HepG2 (cell line): ENCODE data around the gene CACNA2D3. TPM values are rescaled to one million over a fixed set of nuclear protein-coding genes. Genes with fewer than 3 reads are reported as not detected.

Experiments used
- ATAC-seq: fragments of 200-7000 bp; cut with Tn5 transposase; 3 replicates; pipeline ENCODE4 v1.9.1; 2020; ENCODE audit warnings: mild to moderate bottlenecking, moderate library complexity
- BruUV-seq: library from RNA; stranded (reverse); fragments of 400-500 nt; replicated peaks from 2 replicates; lab custom pipeline; 2021; lab: Mats Ljungman, UMichigan
- CTCF ChIA-PET: fragments of 300-600 bp; formaldehyde crosslinking; extraction: SDS; loops from one replicate; lab custom pipeline; 2021; ENCODE audit warnings: low total read pairs, inconsistent platforms, low intra/inter-chr PET ratio; lab: Yijun Ruan, JAX
- POLR2A ChIA-PET: fragments of 350-600 bp; sonication (Branson Sonifier 250); formaldehyde crosslinking; loops from one replicate; lab custom pipeline; 2020; ENCODE audit warnings: antibody characterized with exemption, inconsistent platforms; lab: Yijun Ruan, JAX
- DNase-seq: peaks from one replicate; pipeline ENCODE4 v3.0.0-alpha.2; 2015; ENCODE audit warnings: low spot score
- FAIRE-seq: peaks from 3 replicates; lab custom pipeline; 2011; peaks lifted over from hg19 to GRCh38; lab: Jason Lieb, UNC
- H2AFZ ChIP-seq: one replicate; pipeline ENCODE4 v1.6.1; 2011; ENCODE audit warnings: low read length, inconsistent platforms
- H3K27ac ChIP-seq: fragments of 300-600 bp; 3 replicates; pipeline ENCODE4 v1.8.0; 2011; ENCODE audit warnings: mixed run types, mild to moderate bottlenecking, mixed read lengths, low read length, inconsistent platforms; ENCODE audit not compliant: insufficient read depth; ENCODE audit errors: extremely low read length
- H3K27me3 ChIP-seq, 2 experiments: fragments of 200-600 bp in 1 of 2; 2 replicates in 1 of 2; 3 replicates in 1 of 2; pipeline versions ENCODE4 v1.6.0 to v1.8.0; 2011; ENCODE audit warnings: low read length in 2 of 2, mild to moderate bottlenecking in 2 of 2, moderate library complexity in 2 of 2, inconsistent platforms in 1 of 2; ENCODE audit not compliant: insufficient read depth in 2 of 2, control insufficient read depth in 1 of 2
- H3K36me3 ChIP-seq, 2 experiments: fragments of 200-600 bp in 1 of 2; replicated peaks in 1 of 2; 2 replicates in 1 of 2; 3 replicates in 1 of 2; pipeline versions ENCODE4 v1.5.1 to v1.8.0; 2011; ENCODE audit warnings: low read length in 2 of 2, inconsistent platforms in 1 of 2; ENCODE audit not compliant: insufficient read depth in 2 of 2, control insufficient read depth in 1 of 2
- H3K4me1 ChIP-seq: 2 replicates; pipeline ENCODE4 v1.5.1; 2012; ENCODE audit warnings: low read length, inconsistent platforms; ENCODE audit not compliant: insufficient read depth
- H3K4me2 ChIP-seq: 2 replicates; pipeline ENCODE4 v1.6.0; 2011; ENCODE audit warnings: low read depth, low read length, inconsistent platforms
- H3K4me3 ChIP-seq, 3 experiments: fragments of 200-600 bp in 1 of 3; sonication (generic), shearing (Covaris generic) in 1 of 3; replicated peaks in 1 of 3; 2 replicates each; pipeline ENCODE4 v1.5.1; 2011 to 2016; ENCODE audit warnings: low read length in 3 of 3, inconsistent platforms in 2 of 3, low read depth in 2 of 3, mild to moderate bottlenecking in 2 of 3, control low read depth in 1 of 3, mixed read lengths in 1 of 3; ENCODE audit not compliant: insufficient read depth in 1 of 3
- H3K79me2 ChIP-seq: one replicate; pipeline ENCODE4 v1.6.1; 2011; ENCODE audit warnings: low read length, inconsistent platforms; ENCODE audit not compliant: insufficient read depth
- H3K9ac ChIP-seq: 2 replicates; pipeline ENCODE4 v1.6.0; 2011; ENCODE audit warnings: mild to moderate bottlenecking, low read depth, low read length, inconsistent platforms; ENCODE audit not compliant: insufficient read depth
- H3K9me3 ChIP-seq: 2 replicates; pipeline ENCODE4 v1.5.1; 2012; ENCODE audit warnings: mild to moderate bottlenecking, low read length
- H4K20me1 ChIP-seq: 2 replicates; pipeline ENCODE4 v1.6.0; 2011; ENCODE audit warnings: inconsistent platforms, mild to moderate bottlenecking, low read length, moderate library complexity; ENCODE audit not compliant: insufficient read depth
- CCAR2 ChIP-seq: fragments of 200-400 bp; formaldehyde crosslinking; optimal IDR thresholded peaks from 2 replicates; pipeline ENCODE3; 2018; ENCODE audit warnings: low read depth, mild to moderate bottlenecking, low read length, moderate library complexity
- CHD2 ChIP-seq: IDR thresholded peaks from 2 replicates; pipeline ENCODE4 v1.6.1; 2011; ENCODE audit warnings: low read depth, low read length, improper control_type of control experiment
- FOXA1 ChIP-seq, 2 experiments: fragments of 450-650 bp in 1 of 2; sonication (generic) in 1 of 2; formaldehyde crosslinking in 1 of 2; IDR thresholded peaks; 2 replicates each; pipeline versions ENCODE4 v1.4.0 to v1.6.1; 2016 to 2020; ENCODE audit warnings: missing genetic modification reagents in 1 of 2
- SMAD3 ChIP-seq: sonication (generic); formaldehyde crosslinking; IDR thresholded peaks from 2 replicates; pipeline ENCODE4 v1.4.0; 2020; ENCODE audit warnings: missing genetic modification reagents
- SNAI1 ChIP-seq: sonication (generic); formaldehyde crosslinking; IDR thresholded peaks from 2 replicates; pipeline ENCODE4 v1.5.0; 2020; ENCODE audit warnings: mild to moderate bottlenecking, missing genetic modification reagents, borderline replicate concordance
- ZNF891 ChIP-seq: sonication (generic); formaldehyde crosslinking; IDR thresholded peaks from 2 replicates; pipeline ENCODE4 v1.5.0; 2020; ENCODE audit warnings: mild to moderate bottlenecking, missing genetic modification reagents
- ZSCAN29 ChIP-seq: sonication (generic); formaldehyde crosslinking; conservative IDR thresholded peaks from 2 replicates; pipeline ENCODE4 v1.4.0; 2020; ENCODE audit warnings: mild to moderate bottlenecking, missing genetic modification reagents
- whole genome bisulfite sequencing: methylation state at CpG from one replicate; pipeline ENCODE4 v1.1.6; 2017; ENCODE audit warnings: low lambda C conversion rate; 5-methylcytosine and 5-hydroxymethylcytosine counted together
- in situ Hi-C: cut with HindIII; loops from 2 replicates; pipeline ENCODE4 v1.10.0; 2017; ENCODE audit warnings: low pct_unique_long_range_greater_than_20kb; ENCODE audit not compliant: extremely low pct_ligation_motif_present
- intact Hi-C: fragments of 100-400 bp; cut with micrococcal nuclease; formaldehyde crosslinking; loops from one replicate; pipeline ENCODE4 v1.10.0; 2022; ENCODE audit not compliant: unreplicated experiment
- polyA plus RNA-seq, 8 experiments: library from polyadenylated mRNA; depleted of rRNA in 3 of 8; stranded (reverse) in 7 of 8; unstranded in 1 of 8; fragments of >200 nt; fragmentation: Illumina TruSeq in 4 of 8; extraction: Trizol in 4 of 8; gene quantifications; 2 replicates each; pipeline versions ENCODE4 v1.2.1 to v1.2.3, GENCODE V29; 2011 to 2016; ENCODE audit warnings: low read depth in 4 of 8, missing spikeins in 1 of 8, mixed read lengths in 1 of 8; ENCODE audit not compliant: insufficient read depth in 1 of 8
- total RNA-seq, 5 experiments: library from RNA; depleted of rRNA; stranded (reverse); fragments of >200 nt; fragmentation: Illumina TruSeq; extraction: Trizol; gene quantifications; 2 replicates each; pipeline ENCODE4 v1.2.3, GENCODE V29; 2016; ENCODE audit warnings: low read depth in 1 of 5
- TF ChIP-seq, protein P1 (sequence below): sonication (generic); formaldehyde crosslinking; IDR thresholded peaks from 2 replicates; pipeline ENCODE4 v1.4.0; 2020; ENCODE audit warnings: missing genetic modification reagents
- TF ChIP-seq, protein P2 (sequence below): sonication (generic); formaldehyde crosslinking; IDR thresholded peaks from 2 replicates; pipeline ENCODE4 v1.4.0; 2020; ENCODE audit warnings: missing genetic modification reagents
- TF ChIP-seq, protein P3 (sequence below), 2 experiments: sonication (generic) in 1 of 2; formaldehyde crosslinking in 1 of 2; IDR thresholded peaks; 2 replicates each; pipeline versions ENCODE4 v1.6.1 to v1.9.0; 2014 to 2022; ENCODE audit warnings: antibody characterized with exemption in 1 of 2, borderline replicate concordance in 1 of 2, inconsistent platforms in 1 of 2, low read depth in 1 of 2, missing genetic modification reagents in 1 of 2
- TF ChIP-seq, protein P4 (sequence below): sonication (generic); formaldehyde crosslinking; IDR thresholded peaks from 2 replicates; pipeline ENCODE4 v1.9.0; 2022; ENCODE audit warnings: low read depth, missing genetic modification reagents

CACNA2D3 gene
- total and polyA plus RNA-seq, 2 of the 13 experiments (the other 11 are each of a cell fraction or from before 2014, with no cell fraction given): not detected

DNA sequence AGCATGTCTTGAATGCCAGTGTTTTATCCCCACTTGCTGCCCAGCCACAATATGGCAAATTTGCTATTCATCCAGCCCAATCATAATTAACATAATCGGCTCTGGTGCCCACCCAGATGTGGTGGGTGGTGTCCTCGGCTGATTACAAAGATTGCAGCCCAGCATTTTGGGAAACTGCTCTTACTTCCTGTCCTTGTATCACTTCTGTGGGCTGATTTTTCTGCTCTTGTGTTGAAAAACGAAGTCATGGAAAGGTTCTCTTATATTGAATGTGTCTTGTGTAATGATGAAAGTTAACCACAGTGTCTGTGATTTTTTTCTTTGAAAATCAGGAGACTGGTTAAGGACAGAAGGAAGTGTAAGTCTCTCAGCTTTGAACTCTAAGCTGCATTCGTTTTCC lies 141.7 kb downstream of the CACNA2D3 start (continued):
- TF ChIP-seq ZNF891 (no peak), CCAR2 (no peak), SNAI1 (CRISPR knock-in tag) (no peak)
- TF ChIP-seq, protein P1, sequence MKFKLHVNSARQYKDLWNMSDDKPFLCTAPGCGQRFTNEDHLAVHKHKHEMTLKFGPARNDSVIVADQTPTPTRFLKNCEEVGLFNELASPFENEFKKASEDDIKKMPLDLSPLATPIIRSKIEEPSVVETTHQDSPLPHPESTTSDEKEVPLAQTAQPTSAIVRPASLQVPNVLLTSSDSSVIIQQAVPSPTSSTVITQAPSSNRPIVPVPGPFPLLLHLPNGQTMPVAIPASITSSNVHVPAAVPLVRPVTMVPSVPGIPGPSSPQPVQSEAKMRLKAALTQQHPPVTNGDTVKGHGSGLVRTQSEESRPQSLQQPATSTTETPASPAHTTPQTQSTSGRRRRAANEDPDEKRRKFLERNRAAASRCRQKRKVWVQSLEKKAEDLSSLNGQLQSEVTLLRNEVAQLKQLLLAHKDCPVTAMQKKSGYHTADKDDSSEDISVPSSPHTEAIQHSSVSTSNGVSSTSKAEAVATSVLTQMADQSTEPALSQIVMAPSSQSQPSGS: no peak

DNA sequence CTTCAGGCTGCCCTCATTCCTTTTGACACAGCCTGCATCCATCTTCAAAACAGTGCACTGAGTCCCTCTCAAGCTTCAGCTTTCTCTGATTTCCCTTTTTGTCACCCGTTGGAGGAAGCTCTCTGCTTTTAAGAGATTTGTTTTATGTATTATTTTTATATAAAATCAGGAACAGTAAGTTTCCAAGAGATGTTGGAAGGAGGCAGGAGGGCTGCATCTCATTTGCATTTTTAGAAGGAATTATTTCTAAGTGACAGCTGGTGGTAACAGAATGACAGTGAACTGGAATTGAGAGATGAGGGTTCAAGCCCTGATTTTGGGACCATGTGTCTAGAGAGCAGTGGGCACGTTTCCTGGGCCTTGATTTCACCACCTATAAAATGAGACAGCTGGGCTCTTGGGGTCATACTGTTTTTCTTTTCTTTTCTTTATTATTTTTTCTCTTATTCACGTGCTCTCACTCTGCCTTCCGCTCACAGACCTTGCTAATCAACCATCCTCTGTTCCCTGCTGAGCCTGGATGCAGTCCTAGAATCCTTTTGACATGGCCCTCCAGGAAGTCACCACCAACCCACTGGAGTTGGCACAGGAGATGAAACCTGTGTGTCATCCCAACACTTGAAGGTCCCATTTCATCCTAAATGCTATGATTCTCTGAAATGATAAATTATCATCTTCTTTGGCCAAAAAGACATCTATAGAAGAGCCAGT lies 148.6 kb downstream of the CACNA2D3 start:
- no TSS peak for BruUV-seq
- FAIRE-seq (no peak), DNase-seq (no peak), ATAC-seq (no peak)
- no peak overlapping the region for H2AFZ ChIP-seq
- no peak overlapping the region for H3K4me2 ChIP-seq
- ChIA-PET POLR2A (no interaction called here), CTCF (no interaction called here)
- no peak overlapping the region for H3K4me3 ChIP-seq
- no peaks in the 10 kb centered on the region for H3K79me2 ChIP-seq
- H3K36me3 ChIP-seq: no peaks in the 10 kb centered on the region
- peaks cover 0 to 5% of the 10 kb centered on the region in 2 experiments; a peak in 2 of 5 replicates for H3K27me3 ChIP-seq
- no peaks in the 10 kb centered on the region for H3K4me1 ChIP-seq
- no peaks in the 10 kb centered on the region for H3K9me3 ChIP-seq
- intact Hi-C loops: no loop called here
- in situ Hi-C loops: no loop called here
- no peak overlapping the region for H3K27ac ChIP-seq
- WGBS: 1% methylated on average over 3 of the region's 4 CpGs
- no peak overlapping the region for H3K9ac ChIP-seq
- H4K20me1 ChIP-seq: no peaks in the 10 kb centered on the region
- TF ChIP-seq CHD2: no peak
- TF ChIP-seq, protein P2, sequence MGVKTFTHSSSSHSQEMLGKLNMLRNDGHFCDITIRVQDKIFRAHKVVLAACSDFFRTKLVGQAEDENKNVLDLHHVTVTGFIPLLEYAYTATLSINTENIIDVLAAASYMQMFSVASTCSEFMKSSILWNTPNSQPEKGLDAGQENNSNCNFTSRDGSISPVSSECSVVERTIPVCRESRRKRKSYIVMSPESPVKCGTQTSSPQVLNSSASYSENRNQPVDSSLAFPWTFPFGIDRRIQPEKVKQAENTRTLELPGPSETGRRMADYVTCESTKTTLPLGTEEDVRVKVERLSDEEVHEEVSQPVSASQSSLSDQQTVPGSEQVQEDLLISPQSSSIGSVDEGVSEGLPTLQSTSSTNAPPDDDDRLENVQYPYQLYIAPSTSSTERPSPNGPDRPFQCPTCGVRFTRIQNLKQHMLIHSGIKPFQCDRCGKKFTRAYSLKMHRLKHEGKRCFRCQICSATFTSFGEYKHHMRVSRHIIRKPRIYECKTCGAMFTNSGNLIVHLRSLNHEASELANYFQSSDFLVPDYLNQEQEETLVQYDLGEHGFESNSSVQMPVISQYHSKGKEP: no peak
- no peak for TF ChIP-seq ZSCAN29 (CRISPR knock-in tag)
- TF ChIP-seq, protein P3, sequence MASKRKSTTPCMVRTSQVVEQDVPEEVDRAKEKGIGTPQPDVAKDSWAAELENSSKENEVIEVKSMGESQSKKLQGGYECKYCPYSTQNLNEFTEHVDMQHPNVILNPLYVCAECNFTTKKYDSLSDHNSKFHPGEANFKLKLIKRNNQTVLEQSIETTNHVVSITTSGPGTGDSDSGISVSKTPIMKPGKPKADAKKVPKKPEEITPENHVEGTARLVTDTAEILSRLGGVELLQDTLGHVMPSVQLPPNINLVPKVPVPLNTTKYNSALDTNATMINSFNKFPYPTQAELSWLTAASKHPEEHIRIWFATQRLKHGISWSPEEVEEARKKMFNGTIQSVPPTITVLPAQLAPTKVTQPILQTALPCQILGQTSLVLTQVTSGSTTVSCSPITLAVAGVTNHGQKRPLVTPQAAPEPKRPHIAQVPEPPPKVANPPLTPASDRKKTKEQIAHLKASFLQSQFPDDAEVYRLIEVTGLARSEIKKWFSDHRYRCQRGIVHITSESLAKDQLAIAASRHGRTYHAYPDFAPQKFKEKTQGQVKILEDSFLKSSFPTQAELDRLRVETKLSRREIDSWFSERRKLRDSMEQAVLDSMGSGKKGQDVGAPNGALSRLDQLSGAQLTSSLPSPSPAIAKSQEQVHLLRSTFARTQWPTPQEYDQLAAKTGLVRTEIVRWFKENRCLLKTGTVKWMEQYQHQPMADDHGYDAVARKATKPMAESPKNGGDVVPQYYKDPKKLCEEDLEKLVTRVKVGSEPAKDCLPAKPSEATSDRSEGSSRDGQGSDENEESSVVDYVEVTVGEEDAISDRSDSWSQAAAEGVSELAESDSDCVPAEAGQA (IDR thresholded peaks at IDR 0.05; ENCODE audit: low read depth): no peak
- TF ChIP-seq, protein P3 (CRISPR knock-in tag; IDR thresholded peaks at IDR 0.05; ENCODE audit: borderline replicate concordance): no peak
- no peak for TF ChIP-seq FOXA1 (IDR thresholded peaks at IDR 0.05)
- no peak for TF ChIP-seq FOXA1 (CRISPR knock-in tag; IDR thresholded peaks at IDR 0.05)
- TF ChIP-seq, protein P4, sequence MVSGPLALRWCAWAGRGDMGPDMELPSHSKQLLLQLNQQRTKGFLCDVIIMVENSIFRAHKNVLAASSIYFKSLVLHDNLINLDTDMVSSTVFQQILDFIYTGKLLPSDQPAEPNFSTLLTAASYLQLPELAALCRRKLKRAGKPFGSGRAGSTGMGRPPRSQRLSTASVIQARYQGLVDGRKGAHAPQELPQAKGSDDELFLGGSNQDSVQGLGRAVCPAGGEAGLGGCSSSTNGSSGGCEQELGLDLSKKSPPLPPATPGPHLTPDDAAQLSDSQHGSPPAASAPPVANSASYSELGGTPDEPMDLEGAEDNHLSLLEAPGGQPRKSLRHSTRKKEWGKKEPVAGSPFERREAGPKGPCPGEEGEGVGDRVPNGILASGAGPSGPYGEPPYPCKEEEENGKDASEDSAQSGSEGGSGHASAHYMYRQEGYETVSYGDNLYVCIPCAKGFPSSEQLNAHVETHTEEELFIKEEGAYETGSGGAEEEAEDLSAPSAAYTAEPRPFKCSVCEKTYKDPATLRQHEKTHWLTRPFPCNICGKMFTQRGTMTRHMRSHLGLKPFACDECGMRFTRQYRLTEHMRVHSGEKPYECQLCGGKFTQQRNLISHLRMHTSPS: no peak
- TF ChIP-seq SMAD3 (CRISPR knock-in tag): no peak
